HCT116 (cell line): ENCODE results near the gene ELL2. TPM values are rescaled to one million over a fixed set of nuclear protein-coding genes. Genes with fewer than 3 reads are reported as not detected.
A peak's percentile ranks its signal among the peaks of the same experiment; 100 is the strongest.

Source experiments
- ATAC-seq: fragments of 200-7000 bp; cut with Tn5 transposase; 2 replicates; pipeline ENCODE4 v1.9.1; 2020; ENCODE audit warnings: mild to moderate bottlenecking, moderate library complexity
- BruUV-seq: library from RNA; stranded (reverse); fragments of 400-500 nt; replicated peaks from 2 replicates; lab custom pipeline; 2021; lab: Mats Ljungman, UMichigan
- CTCF ChIA-PET: fragments of 300-600 bp; sonication (Branson Sonifier 250); formaldehyde crosslinking; loops from one replicate; lab custom pipeline; 2021; ENCODE audit warnings: antibody characterized with exemption; lab: Charles Lee
- POLR2A ChIA-PET: fragments of 300-600, 350-600 bp; sonication (Branson Sonifier 250); formaldehyde crosslinking; loops from one replicate; lab custom pipeline; 2021; ENCODE audit warnings: antibody characterized with exemption; lab: Charles Lee
- RAD21 ChIA-PET, 2 experiments: fragments of 300-600 bp; sonication (Branson Sonifier 250); formaldehyde crosslinking; loops; one replicate each; lab custom pipeline; 2023; ENCODE audit warnings: low total read pairs in 2 of 2; ENCODE audit not compliant: uncharacterized antibody in 2 of 2, unreplicated experiment in 2 of 2, low non-redundant PET in 1 of 2; lab: Charles Lee
- DNase-seq: peaks from one replicate; pipeline ENCODE4 v3.0.0-alpha.2; 2010; ENCODE audit warnings: low read depth, low spot score
- H2AFZ ChIP-seq: fragments of 200-600 bp; shearing (Covaris generic), sonication (generic); 2 replicates; pipeline ENCODE4 v1.6.1; 2017; ENCODE audit warnings: low read depth, mixed run types, mixed read lengths, antibody characterized with exemption, low read length; ENCODE audit not compliant: poor library complexity, severe bottlenecking
- H3K27ac ChIP-seq: 2 replicates; pipeline ENCODE4 v1.5.1; 2012; ENCODE audit warnings: low read depth, low read length
- H3K27me3 ChIP-seq: fragments of 200-600 bp; sonication (generic); 2 replicates; pipeline ENCODE4 v1.6.1; 2016; ENCODE audit warnings: mixed run types, low read length, mixed read lengths; ENCODE audit not compliant: insufficient read depth
- H3K36me3 ChIP-seq, 2 experiments: fragments of 200-500 bp in 1 of 2; fragments of 200-600 bp in 1 of 2; sonication (Bioruptor generic) in 1 of 2; sonication (generic) in 1 of 2; 2 replicates each; pipeline versions ENCODE4 v1.5.1 to v1.6.1; 2014 to 2016; ENCODE audit warnings: low read length in 2 of 2, inconsistent platforms in 1 of 2, mixed read lengths in 1 of 2, mixed run types in 1 of 2; ENCODE audit not compliant: insufficient read depth in 2 of 2, control insufficient read depth in 1 of 2
- H3K4me1 ChIP-seq, 2 experiments: fragments of 200-600 bp in 1 of 2; sonication (generic) in 1 of 2; 2 replicates each; pipeline versions ENCODE4 v1.5.1 to v1.6.1; 2012 to 2017; ENCODE audit warnings: low read length in 2 of 2, inconsistent platforms in 1 of 2, mild to moderate bottlenecking in 1 of 2, mixed read lengths in 1 of 2, mixed run types in 1 of 2, moderate library complexity in 1 of 2; ENCODE audit not compliant: insufficient read depth in 2 of 2, control insufficient read depth in 1 of 2
- H3K4me2 ChIP-seq: fragments of 200-600 bp; sonication (generic); 2 replicates; pipeline ENCODE4 v1.6.1; 2017; ENCODE audit warnings: mixed run types, low read length, mixed read lengths
- H3K4me3 ChIP-seq, 2 experiments: fragments of 200-600 bp in 1 of 2; sonication (generic) in 1 of 2; replicated peaks in 1 of 2; 2 replicates each; pipeline ENCODE4 v1.5.1; 2011 to 2016; ENCODE audit warnings: low read length in 2 of 2, control low read depth in 1 of 2, low read depth in 1 of 2, mild to moderate bottlenecking in 1 of 2, mixed read lengths in 1 of 2, mixed run types in 1 of 2
- H3K79me2 ChIP-seq: fragments of 200-600 bp; sonication (generic); 2 replicates; pipeline ENCODE4 v1.6.1; 2017; ENCODE audit warnings: mild to moderate bottlenecking, mixed run types, low read length, moderate library complexity, mixed read lengths; ENCODE audit not compliant: insufficient read depth
- H3K9ac ChIP-seq: fragments of 200-600 bp; sonication (generic); 2 replicates; pipeline ENCODE4 v1.6.1; 2016; ENCODE audit warnings: low read length, mixed read lengths
- H3K9me2 ChIP-seq: fragments of 200-600 bp; sonication (generic), shearing (Covaris generic); 2 replicates; pipeline ENCODE4 v1.6.1; 2017; ENCODE audit warnings: mixed run types, mild to moderate bottlenecking, moderate library complexity; ENCODE audit not compliant: insufficient read depth
- H3K9me3 ChIP-seq, 2 experiments: fragments of 200-500 bp in 1 of 2; fragments of 200-600 bp in 1 of 2; sonication (Bioruptor generic) in 1 of 2; sonication (generic) in 1 of 2; 2 replicates each; pipeline ENCODE4 v1.6.1; 2014 to 2017; ENCODE audit warnings: low read length in 2 of 2, mixed read lengths in 2 of 2, inconsistent platforms in 1 of 2, low read depth in 1 of 2, mild to moderate bottlenecking in 1 of 2, mixed run types in 1 of 2, moderate library complexity in 1 of 2; ENCODE audit not compliant: control insufficient read depth in 1 of 2, insufficient read depth in 1 of 2
- H4K20me1 ChIP-seq: fragments of 200-600 bp; sonication (generic), shearing (Covaris generic); 2 replicates; pipeline ENCODE4 v1.6.1; 2017; ENCODE audit warnings: mixed run types, mild to moderate bottlenecking, moderate library complexity; ENCODE audit not compliant: insufficient read depth
- CTCF ChIP-seq, 3 experiments: fragments of 200-600 bp in 1 of 3; sonication (generic) in 1 of 3; IDR thresholded peaks in 2 of 3; conservative IDR thresholded peaks in 1 of 3; 2 replicates each; pipeline ENCODE4 v1.5.1; 2012 to 2017; ENCODE audit warnings: low read depth in 2 of 3, low read length in 2 of 3, antibody characterized with exemption in 1 of 3, borderline replicate concordance in 1 of 3, control low read depth in 1 of 3, mild to moderate bottlenecking in 1 of 3, mixed read lengths in 1 of 3, mixed run types in 1 of 3, moderate library complexity in 1 of 3; ENCODE audit not compliant: insufficient read depth in 1 of 3
- POLR2A ChIP-seq: IDR thresholded peaks from 2 replicates; pipeline ENCODE4 v1.7.0; 2011; ENCODE audit warnings: borderline replicate concordance; ENCODE audit not compliant: insufficient read depth, insufficient read length; ENCODE audit errors: extremely low read depth
- POLR2AphosphoS5 ChIP-seq: IDR thresholded peaks from 2 replicates; pipeline ENCODE4 v1.6.1; 2011; ENCODE audit warnings: mild to moderate bottlenecking, low read depth, low read length, moderate library complexity
- RAD21 ChIP-seq: IDR thresholded peaks from 2 replicates; pipeline ENCODE4 v1.6.1; 2012; ENCODE audit warnings: low read depth, mild to moderate bottlenecking
- REST ChIP-seq: IDR thresholded peaks from 2 replicates; pipeline ENCODE4 v1.6.1; 2012; ENCODE audit warnings: low read depth
- ZFX ChIP-seq: fragments of 450-650 bp; IDR thresholded peaks from 2 replicates; pipeline ENCODE4 v1.6.1; 2017
- intact Hi-C: fragments of 100-400 bp; cut with micrococcal nuclease; formaldehyde crosslinking; loops from 2 replicates; pipeline ENCODE4 v1.10.0; 2022
- total RNA-seq: library from RNA; stranded (reverse); gene quantifications from one replicate; pipeline ENCODE4 v1.2.1, GENCODE V29; 2021; ENCODE audit not compliant: unreplicated experiment

ELL2 gene
- total RNA-seq, 1 experiment from 2014 or later, result 29.8 TPM

- TF ChIP-seq REST (no peak), POLR2A (no peak), RAD21 (no peak), ZFX (no peak)
These were observed 2.2 kb upstream of the ELL2 start (continued) for GRCh38 chr5:95963650-95964410.

- H3K27me3 ChIP-seq, result no peaks in the 10 kb centered on the region
- H3K9me2 ChIP-seq, result no peaks in the 10 kb centered on the region
- H3K27ac ChIP-seq, result peak overlapping the region; percentile 40; the same call in 1 of the 2 replicates
- ChIA-PET RAD21 (no interaction called here), CTCF (no interaction called here), POLR2A (interaction anchor here (3.2 kb wide), 1 partner anchor 116 kb away, joined by 8 read pairs; no protein-coding TSS in a partner anchor)
- intact Hi-C loops, result loop anchor here (5.0 kb wide), 2 partner anchors 115 to 215 kb away; no protein-coding TSS in a partner anchor
- peak overlapping the region; percentile 85 for H2AFZ ChIP-seq
- peak overlapping the region; percentile 83 to 84 for H3K4me3 ChIP-seq
- H3K4me2 ChIP-seq, result peak overlapping the region; percentile 92
- TF ChIP-seq CTCF (IDR thresholded peaks at IDR 0.05 in 2 of 3, conservative IDR thresholded peaks at IDR 0.05 in 1 of 3; ENCODE audit: borderline replicate concordance in 1 of 3, insufficient read depth in 1 of 3, low read depth in 2 of 3, low read length in 2 of 3), result no peak
- no peak for TF ChIP-seq POLR2AphosphoS5
- H3K4me1 ChIP-seq, result peaks cover 21 to 48% of the 10 kb centered on the region in 2 experiments
- no peaks in the 10 kb centered on the region for H3K36me3 ChIP-seq
- ATAC-seq (no peak), DNase-seq (no peak)
- no peaks in the 10 kb centered on the region for H3K9me3 ChIP-seq
- BruUV-seq, result no TSS peak
- peak overlapping the region; percentile 85; the same call in 1 of the 2 replicates for H3K9ac ChIP-seq
- no peaks in the 10 kb centered on the region for H4K20me1 ChIP-seq
- peaks cover 29% of the 10 kb centered on the region for H3K79me2 ChIP-seq
These were observed 1.1 kb upstream of the ELL2 start for GRCh38 chr5:95962785-95963184.
